B cell (primary cell): Measurements from ENCODE around the gene CHPF2.

Experiments used
- EZH2 ChIP-seq: IDR thresholded peaks from 2 replicates; pipeline ENCODE4 v1.6.1; 2012; ENCODE audit warnings: borderline replicate concordance, low read depth, mild to moderate bottlenecking, moderate library complexity, low read length; ENCODE audit not compliant: insufficient read depth, poor library complexity, severe bottlenecking
- TF ChIP-seq, protein P1 (sequence below): fragments of 200-600 bp; IDR thresholded peaks from one replicate; pipeline ENCODE4 v1.8.0; 2022; ENCODE audit warnings: antibody characterized with exemption, mild to moderate bottlenecking

DNA sequence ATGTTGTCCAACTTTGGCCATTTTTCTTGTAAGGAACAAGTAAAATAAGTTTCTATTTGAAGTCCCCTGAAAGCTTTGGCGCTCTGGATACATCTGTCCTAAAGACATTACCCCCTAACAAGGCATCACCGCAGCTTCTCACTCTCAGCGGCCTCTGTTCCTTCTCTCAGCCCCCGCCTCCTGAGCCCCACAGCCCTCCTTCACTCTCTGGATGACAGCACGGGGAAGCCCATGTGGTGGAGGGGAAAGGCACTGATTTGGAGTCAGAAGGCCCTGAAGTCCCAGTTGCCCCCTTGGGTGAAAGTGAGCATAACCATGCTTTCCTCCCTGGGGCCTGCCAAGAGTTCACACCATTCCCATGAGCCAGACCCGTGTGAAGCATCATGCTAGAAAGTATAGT lies 26.6 kb upstream of the CHPF2 start:
- TF ChIP-seq, protein P1, sequence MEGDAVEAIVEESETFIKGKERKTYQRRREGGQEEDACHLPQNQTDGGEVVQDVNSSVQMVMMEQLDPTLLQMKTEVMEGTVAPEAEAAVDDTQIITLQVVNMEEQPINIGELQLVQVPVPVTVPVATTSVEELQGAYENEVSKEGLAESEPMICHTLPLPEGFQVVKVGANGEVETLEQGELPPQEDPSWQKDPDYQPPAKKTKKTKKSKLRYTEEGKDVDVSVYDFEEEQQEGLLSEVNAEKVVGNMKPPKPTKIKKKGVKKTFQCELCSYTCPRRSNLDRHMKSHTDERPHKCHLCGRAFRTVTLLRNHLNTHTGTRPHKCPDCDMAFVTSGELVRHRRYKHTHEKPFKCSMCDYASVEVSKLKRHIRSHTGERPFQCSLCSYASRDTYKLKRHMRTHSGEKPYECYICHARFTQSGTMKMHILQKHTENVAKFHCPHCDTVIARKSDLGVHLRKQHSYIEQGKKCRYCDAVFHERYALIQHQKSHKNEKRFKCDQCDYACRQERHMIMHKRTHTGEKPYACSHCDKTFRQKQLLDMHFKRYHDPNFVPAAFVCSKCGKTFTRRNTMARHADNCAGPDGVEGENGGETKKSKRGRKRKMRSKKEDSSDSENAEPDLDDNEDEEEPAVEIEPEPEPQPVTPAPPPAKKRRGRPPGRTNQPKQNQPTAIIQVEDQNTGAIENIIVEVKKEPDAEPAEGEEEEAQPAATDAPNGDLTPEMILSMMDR, result no peak
- no peak for TF ChIP-seq EZH2
